ENCODE measurements around the gene ABHD12B. TPM values are rescaled to one million over a fixed set of nuclear protein-coding genes. Genes with fewer than 3 reads are reported as not detected.
A peak's percentile ranks its signal among the peaks of the same experiment; 100 is the strongest.

The ABHD12B gene
- total and polyA plus RNA-seq, 9 of the 15 experiments (the other 6 are each of a cell fraction or from before 2014, with no cell fraction given): not detected

DNA sequence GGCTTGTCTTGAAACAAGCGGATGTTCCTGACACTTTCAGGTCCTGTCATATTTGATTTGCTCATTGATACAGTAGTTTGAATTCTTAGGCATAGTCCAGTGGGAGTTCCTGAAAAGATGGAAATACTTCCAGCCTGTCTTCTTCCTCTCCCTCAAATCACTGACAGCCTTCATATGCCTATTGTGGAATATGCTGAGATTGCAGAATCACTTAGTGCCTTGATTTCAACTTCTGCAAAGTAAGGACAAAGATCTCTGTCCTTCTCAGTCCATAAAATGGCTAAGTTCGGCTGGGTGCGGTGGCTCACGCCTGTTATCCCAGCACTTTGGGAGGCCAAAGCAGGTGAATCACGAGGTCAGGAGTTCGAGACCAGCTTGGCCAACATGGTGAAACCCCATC, 79.2 kb downstream of the ABHD12B start (continued):
- TF ChIP-seq, protein P1, sequence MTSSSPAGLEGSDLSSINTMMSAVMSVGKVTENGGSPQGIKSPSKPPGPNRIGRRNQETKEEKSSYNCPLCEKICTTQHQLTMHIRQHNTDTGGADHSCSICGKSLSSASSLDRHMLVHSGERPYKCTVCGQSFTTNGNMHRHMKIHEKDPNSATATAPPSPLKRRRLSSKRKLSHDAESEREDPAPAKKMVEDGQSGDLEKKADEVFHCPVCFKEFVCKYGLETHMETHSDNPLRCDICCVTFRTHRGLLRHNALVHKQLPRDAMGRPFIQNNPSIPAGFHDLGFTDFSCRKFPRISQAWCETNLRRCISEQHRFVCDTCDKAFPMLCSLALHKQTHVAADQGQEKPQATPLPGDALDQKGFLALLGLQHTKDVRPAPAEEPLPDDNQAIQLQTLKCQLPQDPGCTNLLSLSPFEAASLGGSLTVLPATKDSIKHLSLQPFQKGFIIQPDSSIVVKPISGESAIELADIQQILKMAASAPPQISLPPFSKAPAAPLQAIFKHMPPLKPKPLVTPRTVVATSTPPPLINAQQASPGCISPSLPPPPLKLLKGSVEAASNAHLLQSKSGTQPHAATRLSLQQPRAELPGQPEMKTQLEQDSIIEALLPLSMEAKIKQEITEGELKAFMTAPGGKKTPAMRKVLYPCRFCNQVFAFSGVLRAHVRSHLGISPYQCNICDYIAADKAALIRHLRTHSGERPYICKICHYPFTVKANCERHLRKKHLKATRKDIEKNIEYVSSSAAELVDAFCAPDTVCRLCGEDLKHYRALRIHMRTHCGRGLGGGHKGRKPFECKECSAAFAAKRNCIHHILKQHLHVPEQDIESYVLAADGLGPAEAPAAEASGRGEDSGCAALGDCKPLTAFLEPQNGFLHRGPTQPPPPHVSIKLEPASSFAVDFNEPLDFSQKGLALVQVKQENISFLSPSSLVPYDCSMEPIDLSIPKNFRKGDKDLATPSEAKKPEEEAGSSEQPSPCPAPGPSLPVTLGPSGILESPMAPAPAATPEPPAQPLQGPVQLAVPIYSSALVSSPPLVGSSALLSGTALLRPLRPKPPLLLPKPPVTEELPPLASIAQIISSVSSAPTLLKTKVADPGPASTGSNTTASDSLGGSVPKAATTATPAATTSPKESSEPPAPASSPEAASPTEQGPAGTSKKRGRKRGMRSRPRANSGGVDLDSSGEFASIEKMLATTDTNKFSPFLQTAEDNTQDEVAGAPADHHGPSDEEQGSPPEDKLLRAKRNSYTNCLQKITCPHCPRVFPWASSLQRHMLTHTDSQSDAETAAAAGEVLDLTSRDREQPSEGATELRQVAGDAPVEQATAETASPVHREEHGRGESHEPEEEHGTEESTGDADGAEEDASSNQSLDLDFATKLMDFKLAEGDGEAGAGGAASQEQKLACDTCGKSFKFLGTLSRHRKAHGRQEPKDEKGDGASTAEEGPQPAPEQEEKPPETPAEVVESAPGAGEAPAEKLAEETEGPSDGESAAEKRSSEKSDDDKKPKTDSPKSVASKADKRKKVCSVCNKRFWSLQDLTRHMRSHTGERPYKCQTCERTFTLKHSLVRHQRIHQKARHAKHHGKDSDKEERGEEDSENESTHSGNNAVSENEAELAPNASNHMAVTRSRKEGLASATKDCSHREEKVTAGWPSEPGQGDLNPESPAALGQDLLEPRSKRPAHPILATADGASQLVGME (CRISPR knock-in tag; IDR thresholded peaks at IDR 0.05): no peak
- TF ChIP-seq KLF10 (CRISPR knock-in tag; IDR thresholded peaks at IDR 0.05): no peak
- TF ChIP-seq, protein P2, sequence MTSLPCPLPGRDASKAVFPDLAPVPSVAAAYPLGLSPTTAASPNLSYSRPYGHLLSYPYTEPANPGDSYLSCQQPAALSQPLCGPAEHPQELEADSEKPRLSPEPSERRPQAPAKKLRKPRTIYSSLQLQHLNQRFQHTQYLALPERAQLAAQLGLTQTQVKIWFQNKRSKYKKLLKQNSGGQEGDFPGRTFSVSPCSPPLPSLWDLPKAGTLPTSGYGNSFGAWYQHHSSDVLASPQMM (CRISPR knock-in tag; IDR thresholded peaks at IDR 0.05): no peak
- no peak for TF ChIP-seq ILK (tag; IDR thresholded peaks at IDR 0.05; ENCODE audit: borderline replicate concordance, low read depth)
- peak; percentile 81 for TF ChIP-seq C11orf30 (IDR thresholded peaks at IDR 0.05; ENCODE audit: low read depth)
- TF ChIP-seq GTF2A2 (tag; IDR thresholded peaks at IDR 0.05): no peak
- TF ChIP-seq ZNF274 (IDR thresholded peaks at IDR 0.05; ENCODE audit: borderline replicate concordance, low read depth, low read length): no peak
- TF ChIP-seq HDAC6 (IDR thresholded peaks at IDR 0.05; ENCODE audit: low read depth, low read length): no peak
- TF ChIP-seq, protein P3, sequence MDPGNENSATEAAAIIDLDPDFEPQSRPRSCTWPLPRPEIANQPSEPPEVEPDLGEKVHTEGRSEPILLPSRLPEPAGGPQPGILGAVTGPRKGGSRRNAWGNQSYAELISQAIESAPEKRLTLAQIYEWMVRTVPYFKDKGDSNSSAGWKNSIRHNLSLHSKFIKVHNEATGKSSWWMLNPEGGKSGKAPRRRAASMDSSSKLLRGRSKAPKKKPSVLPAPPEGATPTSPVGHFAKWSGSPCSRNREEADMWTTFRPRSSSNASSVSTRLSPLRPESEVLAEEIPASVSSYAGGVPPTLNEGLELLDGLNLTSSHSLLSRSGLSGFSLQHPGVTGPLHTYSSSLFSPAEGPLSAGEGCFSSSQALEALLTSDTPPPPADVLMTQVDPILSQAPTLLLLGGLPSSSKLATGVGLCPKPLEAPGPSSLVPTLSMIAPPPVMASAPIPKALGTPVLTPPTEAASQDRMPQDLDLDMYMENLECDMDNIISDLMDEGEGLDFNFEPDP (CRISPR knock-in tag; IDR thresholded peaks at IDR 0.05): no peak
